ENCODE data around the gene MINDY3.

MINDY3 gene

GRCh38 chr10:15738270-15738925 lies 121.9 kb downstream of the MINDY3 start:
- no peak for DNase-seq (ENCODE audit: low read depth)

DNA sequence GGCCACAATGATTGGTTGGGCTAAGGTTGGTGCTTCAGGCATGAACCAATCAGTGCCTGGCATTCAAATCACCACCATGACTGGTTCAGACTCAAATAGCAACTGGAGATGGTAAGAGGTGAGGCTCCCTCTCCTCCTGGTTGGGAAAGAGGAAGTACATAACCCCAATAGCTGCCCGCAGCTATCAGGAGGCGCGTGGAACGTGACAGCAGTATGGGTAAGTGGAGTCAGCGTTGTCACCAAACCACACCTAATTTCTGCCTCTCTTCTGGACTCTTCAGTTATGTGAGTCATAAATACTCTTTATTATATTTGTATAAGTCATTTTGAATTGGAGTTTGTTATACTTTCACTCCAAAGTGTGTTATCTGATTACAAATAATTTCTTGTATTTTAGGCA lies 122.7 kb downstream of the MINDY3 start:
- DNase-seq (ENCODE audit: low read depth), result no peak

DNA sequence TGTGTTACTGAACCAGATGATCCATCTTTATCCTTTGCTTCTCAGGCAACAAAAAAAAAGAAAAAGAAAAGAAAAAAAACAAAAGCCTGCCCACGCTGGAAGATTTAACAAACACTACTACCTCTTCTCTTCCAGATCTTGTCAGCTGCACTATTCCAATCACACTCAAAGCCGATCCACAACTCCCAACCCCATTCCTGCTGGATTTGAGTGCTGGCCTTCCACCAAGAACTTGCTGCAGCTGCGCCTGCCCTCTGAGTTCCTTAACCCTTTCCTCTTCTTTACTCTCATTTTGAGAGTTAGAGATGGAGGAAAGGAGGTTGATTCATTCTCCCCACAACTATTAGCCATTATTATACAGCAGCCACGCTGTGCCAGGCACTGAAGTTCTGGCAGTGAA lies 124.5 kb downstream of the MINDY3 start:
- no peak for DNase-seq (ENCODE audit: low read depth)

DNA sequence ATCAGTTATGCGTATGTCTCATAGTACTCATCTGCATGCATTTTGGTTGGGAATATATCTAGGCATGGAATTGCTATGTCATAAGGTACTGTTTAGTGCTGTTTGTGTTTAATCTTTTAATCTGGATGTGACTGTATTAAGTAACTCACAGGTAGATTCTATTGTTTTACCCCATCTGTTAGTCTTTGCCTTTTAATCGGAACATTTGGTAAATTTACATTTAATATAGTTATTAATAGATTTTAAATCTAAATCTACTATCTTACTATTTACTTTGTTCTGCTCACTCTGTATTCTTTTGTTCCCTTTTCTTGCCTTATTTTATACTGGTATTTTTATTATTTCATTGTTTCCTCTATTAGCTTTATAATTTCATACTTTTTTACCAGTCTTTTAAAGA lies 130.0 kb downstream of the MINDY3 start:
- DNase-seq (ENCODE audit: low read depth), result no peak

GRCh38 chr10:15729890-15730289 lies 130.4 kb downstream of the MINDY3 start:
- no peak for DNase-seq (ENCODE audit: low read depth)

All from ELR (cell line).